HG03135 (cell line): Measurements from ENCODE around the gene RNF31.

ENCODE experiments used
- ATAC-seq: cut with Tn5 transposase; IDR thresholded peaks from one replicate; pipeline ENCODE4 v1.9.1; 2021; ENCODE audit warnings: mild to moderate bottlenecking, moderate library complexity; ENCODE audit not compliant: unreplicated experiment

Gene RNF31

GRCh38 chr14:24159777-24160498, 12.6 kb downstream of the RNF31 start:
- no peak for ATAC-seq

GRCh38 chr14:24160499-24160849, 13.2 kb downstream of the RNF31 start:
- ATAC-seq, result peak; percentile 6

GRCh38 chr14:24160850-24161804, 13.8 kb downstream of the RNF31 start, which contains the start of gene IRF9:
TSS of gene IRF9 (plus strand) at chr14:24161265. CDS start at chr14:24162145, 880 bp downstream.
- ATAC-seq, result peak; percentile 78

GRCh38 chr14:24162093-24162492, 14.8 kb downstream of the RNF31 start:
- no peak for ATAC-seq

GRCh38 chr14:24164518-24164991, 17.3 kb downstream of the RNF31 start:
- ATAC-seq, result no peak

- no peak for ATAC-seq
Observed at GRCh38 chr14:24165785-24166184, 18.5 kb downstream of the RNF31 start.

GRCh38 chr14:24167469-24168114, 20.3 kb downstream of the RNF31 start:
- ATAC-seq, result no peak

- ATAC-seq, result peak; percentile 85
Observed at GRCh38 chr14:24171422-24172260, 24.3 kb downstream of the RNF31 start, which contains the start of gene REC8. TSS of gene REC8 (plus strand) at chr14:24172080. CDS start at chr14:24172553, 473 bp downstream.

GRCh38 chr14:24172261-24172860, 25.1 kb downstream of the RNF31 start:
- ATAC-seq, result no peak

- ATAC-seq, result no peak
Observed at GRCh38 chr14:24172871-24173281, 25.6 kb downstream of the RNF31 start.

- no peak for ATAC-seq
Observed at GRCh38 chr14:24176599-24176998, 29.3 kb downstream of the RNF31 start.

GRCh38 chr14:24177041-24177825, 29.9 kb downstream of the RNF31 start:
- ATAC-seq, result no peak

- no peak for ATAC-seq
Observed at GRCh38 chr14:24177891-24178290, 30.6 kb downstream of the RNF31 start.

GRCh38 chr14:24178399-24179178, 31.3 kb downstream of the RNF31 start:
- ATAC-seq, result no peak

GRCh38 chr14:24179294-24179960, 32.1 kb downstream of the RNF31 start:
- ATAC-seq, result no peak

- no peak for ATAC-seq
Observed at GRCh38 chr14:24179961-24180796, 32.9 kb downstream of the RNF31 start.
